ENCODE measurements around the gene MEF2C. TPM values are rescaled to one million over a fixed set of nuclear protein-coding genes. Genes with fewer than 3 reads are reported as not detected.

Gene MEF2C
- total and polyA plus RNA-seq, 4 experiments from 2014 or later = 0.12 to 1.0 (median 0.28) TPM

GRCh38 chr5:88760527-88760926 is 122.5 kb downstream of the MEF2C start:
- Mint-ChIP-seq H3K27me3 (peaks cover 11 to 12% of the 10 kb centered on the region in 2 donors), H3K36me3 (no peaks in the 10 kb centered on the region), H3K4me1 (peaks cover 0 to 9% (median 0%) of the 10 kb centered on the region in 4 donors), H3K27ac (no peak overlapping the region), H3K9me3 (peaks cover 0 to 3% (median 0%) of the 10 kb centered on the region in 8 donors), H3K4me3 (no peak overlapping the region)
- no peaks in the 10 kb centered on the region for H3K27me3 ChIP-seq (ENCODE audit: insufficient read depth, low read length)
- DNase-seq = no peak
- H3K4me1 ChIP-seq (ENCODE audit: insufficient read depth, low read length) = no peaks in the 10 kb centered on the region
- ChIA-PET CTCF (ENCODE audit: partially characterized antibody) (no interaction called here), POLR2A (ENCODE audit: partially characterized antibody) (no interaction called here)
- intact Hi-C loops (cut with micrococcal nuclease) = no loop called here
- H3K9me3 ChIP-seq (ENCODE audit: control insufficient read depth in 1 of 2, low read length in 2 of 2) = no peaks in the 10 kb centered on the region
- no peaks in the 10 kb centered on the region for H3K36me3 ChIP-seq (ENCODE audit: insufficient read depth, low read length)
- H3K4me3 ChIP-seq (ENCODE audit: low read length in 2 of 2) = no peak overlapping the region
- no peak overlapping the region for H3K27ac ChIP-seq (ENCODE audit: low read depth, low read length)

GRCh38 chr5:88758591-88758990 is 124.4 kb downstream of the MEF2C start:
- ChIA-PET CTCF (ENCODE audit: partially characterized antibody) (no interaction called here), POLR2A (ENCODE audit: partially characterized antibody) (no interaction called here)
- intact Hi-C loops (cut with micrococcal nuclease) = no loop called here
- H3K27me3 Mint-ChIP-seq = peaks cover 11 to 15% of the 10 kb centered on the region in 2 donors
- Histone ChIP-seq H3K9me3 (ENCODE audit: control insufficient read depth in 1 of 2, low read length in 2 of 2) (no peaks in the 10 kb centered on the region), H3K4me3 (ENCODE audit: low read length in 2 of 2) (no peak overlapping the region), H3K27ac (ENCODE audit: low read depth, low read length) (no peak overlapping the region), H3K4me1 (ENCODE audit: insufficient read depth, low read length) (no peaks in the 10 kb centered on the region), H3K36me3 (ENCODE audit: insufficient read depth, low read length) (no peaks in the 10 kb centered on the region), H3K27me3 (ENCODE audit: insufficient read depth, low read length) (no peaks in the 10 kb centered on the region)
- peaks cover 0 to 3% (median 0%) of the 10 kb centered on the region in 8 donors for H3K9me3 Mint-ChIP-seq
- H3K27ac Mint-ChIP-seq = no peak overlapping the region
- no peak for DNase-seq
- no peaks in the 10 kb centered on the region for H3K36me3 Mint-ChIP-seq
- H3K4me3 Mint-ChIP-seq = no peak overlapping the region
- H3K4me1 Mint-ChIP-seq = peaks cover 0 to 9% (median 0%) of the 10 kb centered on the region in 4 donors

GRCh38 chr5:88758184-88758583 is 124.8 kb downstream of the MEF2C start:
- no peak for DNase-seq
- H3K9me3 ChIP-seq (ENCODE audit: control insufficient read depth in 1 of 2, low read length in 2 of 2) = no peaks in the 10 kb centered on the region
- intact Hi-C loops (cut with micrococcal nuclease) = no loop called here
- H3K36me3 ChIP-seq (ENCODE audit: insufficient read depth, low read length) = no peaks in the 10 kb centered on the region
- no peak overlapping the region for H3K27ac ChIP-seq (ENCODE audit: low read depth, low read length)
- H3K27me3 Mint-ChIP-seq = peaks cover 11 to 15% of the 10 kb centered on the region in 2 donors
- no peaks in the 10 kb centered on the region for H3K36me3 Mint-ChIP-seq
- peaks cover 0 to 9% (median 0%) of the 10 kb centered on the region in 4 donors for H3K4me1 Mint-ChIP-seq
- POLR2A ChIA-PET (ENCODE audit: partially characterized antibody) = no interaction called here
- CTCF ChIA-PET (ENCODE audit: partially characterized antibody) = no interaction called here
- no peaks in the 10 kb centered on the region for H3K4me1 ChIP-seq (ENCODE audit: insufficient read depth, low read length)
- peaks cover 0 to 3% (median 0%) of the 10 kb centered on the region in 8 donors for H3K9me3 Mint-ChIP-seq
- H3K27me3 ChIP-seq (ENCODE audit: insufficient read depth, low read length) = no peaks in the 10 kb centered on the region
- no peak overlapping the region for H3K4me3 ChIP-seq (ENCODE audit: low read length in 2 of 2)
- no peak overlapping the region for H3K27ac Mint-ChIP-seq
- H3K4me3 Mint-ChIP-seq = no peak overlapping the region

GRCh38 chr5:88756953-88757352 is 126.0 kb downstream of the MEF2C start:
- CTCF ChIA-PET (ENCODE audit: partially characterized antibody) = no interaction called here
- peaks cover 11 to 18% of the 10 kb centered on the region in 2 donors for H3K27me3 Mint-ChIP-seq
- H3K27ac Mint-ChIP-seq = no peak overlapping the region
- POLR2A ChIA-PET (ENCODE audit: partially characterized antibody) = no interaction called here
- H3K36me3 Mint-ChIP-seq = no peaks in the 10 kb centered on the region
- Histone ChIP-seq H3K9me3 (ENCODE audit: control insufficient read depth in 1 of 2, low read length in 2 of 2) (no peaks in the 10 kb centered on the region), H3K36me3 (ENCODE audit: insufficient read depth, low read length) (no peaks in the 10 kb centered on the region), H3K4me3 (ENCODE audit: low read length in 2 of 2) (no peak overlapping the region), H3K27me3 (ENCODE audit: insufficient read depth, low read length) (no peaks in the 10 kb centered on the region), H3K4me1 (ENCODE audit: insufficient read depth, low read length) (no peaks in the 10 kb centered on the region), H3K27ac (ENCODE audit: low read depth, low read length) (no peak overlapping the region)
- peaks cover 0 to 3% (median 0%) of the 10 kb centered on the region in 8 donors for H3K9me3 Mint-ChIP-seq
- no peak for DNase-seq
- H3K4me1 Mint-ChIP-seq = peaks cover 0 to 9% (median 0%) of the 10 kb centered on the region in 4 donors
- no peak overlapping the region for H3K4me3 Mint-ChIP-seq
- intact Hi-C loops (cut with micrococcal nuclease) = no loop called here

- H3K4me3 ChIP-seq (ENCODE audit: low read length in 2 of 2) = no peak overlapping the region
- intact Hi-C loops (cut with micrococcal nuclease) = no loop called here
- Mint-ChIP-seq H3K4me1 (peaks cover 4 to 8% (median 6%) of the 10 kb centered on the region in 4 donors), H3K36me3 (no peaks in the 10 kb centered on the region), H3K27me3 (peaks cover 4 to 7% of the 10 kb centered on the region in 2 donors), H3K4me3 (no peak overlapping the region), H3K9me3 (no peaks in the 10 kb centered on the region), H3K27ac (no peak overlapping the region)
- peaks cover 5% of the 10 kb centered on the region for H3K4me1 ChIP-seq (ENCODE audit: insufficient read depth, low read length)
- H3K9me3 ChIP-seq (ENCODE audit: control insufficient read depth in 1 of 2, low read length in 2 of 2) = no peaks in the 10 kb centered on the region
- DNase-seq = no peak
- no peaks in the 10 kb centered on the region for H3K27me3 ChIP-seq (ENCODE audit: insufficient read depth, low read length)
- CTCF ChIA-PET (ENCODE audit: partially characterized antibody) = interaction anchor here (0.9 to 1.4 kb wide), 3 partner anchors 19 to 21 kb away, joined by 3 to 4 read pairs (median 3); no protein-coding TSS in a partner anchor
- H3K27ac ChIP-seq (ENCODE audit: low read depth, low read length) = no peak overlapping the region
- POLR2A ChIA-PET (ENCODE audit: partially characterized antibody) = no interaction called here
- H3K36me3 ChIP-seq (ENCODE audit: insufficient read depth, low read length) = no peaks in the 10 kb centered on the region
These were observed 134.3 kb downstream of the MEF2C start for GRCh38 chr5:88748666-88749065.

- no peak overlapping the region for H3K27ac ChIP-seq (ENCODE audit: low read depth, low read length)
- H3K4me1 ChIP-seq (ENCODE audit: insufficient read depth, low read length) = peaks cover 2% of the 10 kb centered on the region
- no peaks in the 10 kb centered on the region for H3K36me3 ChIP-seq (ENCODE audit: insufficient read depth, low read length)
- CTCF ChIA-PET (ENCODE audit: partially characterized antibody) = interaction anchor here (3.0 kb wide), 1 partner anchor 17 kb away, joined by 12 read pairs; no protein-coding TSS in a partner anchor
- Mint-ChIP-seq H3K4me3 (no peak overlapping the region), H3K4me1 (peaks cover 2 to 4% (median 2%) of the 10 kb centered on the region in 4 donors), H3K27me3 (peaks cover 1 to 4% of the 10 kb centered on the region in 2 donors), H3K36me3 (no peaks in the 10 kb centered on the region), H3K27ac (no peak overlapping the region), H3K9me3 (no peaks in the 10 kb centered on the region)
- POLR2A ChIA-PET (ENCODE audit: partially characterized antibody) = no interaction called here
- intact Hi-C loops (cut with micrococcal nuclease) = no loop called here
- no peaks in the 10 kb centered on the region for H3K9me3 ChIP-seq (ENCODE audit: control insufficient read depth in 1 of 2, low read length in 2 of 2)
- H3K27me3 ChIP-seq (ENCODE audit: insufficient read depth, low read length) = no peaks in the 10 kb centered on the region
- DNase-seq = no peak
- no peak overlapping the region for H3K4me3 ChIP-seq (ENCODE audit: low read length in 2 of 2)
These were observed 136.5 kb downstream of the MEF2C start for GRCh38 chr5:88746438-88746882.

GRCh38 chr5:88745093-88745696 is 137.8 kb downstream of the MEF2C start:
- Mint-ChIP-seq H3K36me3 (no peaks in the 10 kb centered on the region), H3K4me3 (no peak overlapping the region), H3K27me3 (peaks cover 3 to 4% of the 10 kb centered on the region in 2 donors), H3K9me3 (no peaks in the 10 kb centered on the region), H3K4me1 (no peaks in the 10 kb centered on the region), H3K27ac (no peak overlapping the region)
- no peaks in the 10 kb centered on the region for H3K36me3 ChIP-seq (ENCODE audit: insufficient read depth, low read length)
- intact Hi-C loops (cut with micrococcal nuclease) = no loop called here
- H3K4me3 ChIP-seq (ENCODE audit: low read length in 2 of 2) = no peak overlapping the region
- H3K4me1 ChIP-seq (ENCODE audit: insufficient read depth, low read length) = no peaks in the 10 kb centered on the region
- DNase-seq = no peak
- ChIA-PET CTCF (ENCODE audit: partially characterized antibody) (interaction anchor here (3.0 kb wide), 1 partner anchor 16 kb away, joined by 12 read pairs; no protein-coding TSS in a partner anchor), POLR2A (ENCODE audit: partially characterized antibody) (no interaction called here)
- no peak overlapping the region for H3K27ac ChIP-seq (ENCODE audit: low read depth, low read length)
- no peaks in the 10 kb centered on the region for H3K27me3 ChIP-seq (ENCODE audit: insufficient read depth, low read length)
- H3K9me3 ChIP-seq (ENCODE audit: control insufficient read depth in 1 of 2, low read length in 2 of 2) = no peaks in the 10 kb centered on the region
